HG03571 (cell line): Measurements from ENCODE around the gene PKP4.

Experiments used
- ATAC-seq: cut with Tn5 transposase; IDR thresholded peaks from one replicate; pipeline ENCODE4 v1.9.1; 2021; ENCODE audit not compliant: unreplicated experiment

Gene PKP4

GRCh38 chr2:158582670-158583069 is 125.9 kb downstream of the PKP4 start:
- ATAC-seq = no peak

DNA sequence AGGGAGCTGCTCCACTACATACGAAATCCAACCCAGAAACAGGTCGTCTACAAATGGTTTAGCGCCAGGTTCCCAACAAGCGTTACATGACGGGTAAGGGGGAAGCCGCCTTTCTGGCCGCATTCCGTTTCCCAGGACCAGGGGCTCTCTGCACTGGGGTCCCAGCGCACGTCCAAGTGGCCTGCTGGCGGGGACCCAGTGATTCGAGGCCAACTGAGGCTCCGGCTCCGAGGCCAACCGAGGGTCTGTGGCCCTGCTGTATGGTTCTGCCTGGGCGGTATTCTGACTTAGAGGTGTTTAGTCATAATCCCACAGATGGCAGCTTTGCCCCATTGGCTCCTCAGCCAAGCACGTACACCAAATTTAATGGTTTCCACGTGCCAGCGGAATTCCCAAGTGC is 127.2 kb downstream of the PKP4 start:
- ATAC-seq = no peak

DNA sequence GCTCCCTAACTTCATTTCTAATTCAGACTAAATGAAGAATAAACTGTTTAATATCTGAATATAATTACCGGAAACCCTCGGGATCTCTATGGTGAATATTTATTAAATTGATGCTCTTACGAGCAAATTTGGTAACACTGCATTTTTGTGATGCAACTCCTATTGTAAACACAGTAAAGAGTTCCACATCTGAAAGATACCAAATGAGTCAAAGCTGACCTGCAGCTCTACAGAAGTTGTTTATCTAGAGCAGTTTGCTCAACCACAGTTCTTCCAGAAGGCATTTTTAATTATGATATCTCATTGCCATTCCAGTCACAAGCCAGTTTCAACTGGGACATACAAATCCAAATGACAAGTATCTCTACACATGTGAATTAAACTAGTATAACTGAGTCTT is 129.7 kb downstream of the PKP4 start:
- ATAC-seq = no peak

GRCh38 chr2:158589303-158589702 is 132.6 kb downstream of the PKP4 start:
- ATAC-seq = no peak

- no peak for ATAC-seq
Observed at GRCh38 chr2:158598862-158599517, 142.2 kb downstream of the PKP4 start.

GRCh38 chr2:158599609-158600008 is 142.9 kb downstream of the PKP4 start:
- ATAC-seq = no peak

DNA sequence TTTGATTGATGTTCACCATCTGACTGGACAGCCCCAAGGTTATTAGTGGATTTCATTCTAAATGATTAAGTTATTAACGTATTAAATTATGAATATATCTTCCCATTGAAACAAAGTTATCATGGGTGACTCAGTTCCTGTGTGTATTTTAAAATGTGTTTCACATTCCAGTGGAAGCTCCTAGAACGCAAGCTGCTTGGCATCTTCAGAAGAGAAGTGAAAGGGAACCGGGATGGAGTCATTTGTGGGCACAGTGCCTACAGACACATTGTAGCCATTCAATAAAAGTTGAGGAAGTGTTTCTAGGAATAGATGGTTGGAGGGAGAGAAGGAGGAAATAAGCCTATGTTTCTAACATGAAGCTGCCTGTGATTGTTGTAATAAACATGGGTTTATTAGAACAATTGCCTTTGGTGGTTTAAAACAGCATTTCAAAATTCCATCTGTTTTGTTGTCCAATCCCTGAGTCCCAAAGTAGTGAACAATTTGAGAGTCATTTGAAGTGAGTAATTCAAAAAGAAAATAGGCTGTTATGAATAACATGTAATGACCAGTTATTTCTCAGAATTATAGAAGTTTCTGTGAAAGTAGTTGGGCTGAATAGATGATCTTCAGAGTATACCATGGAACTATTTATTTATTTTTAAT is 143.5 kb downstream of the PKP4 start:
- no peak for ATAC-seq

DNA sequence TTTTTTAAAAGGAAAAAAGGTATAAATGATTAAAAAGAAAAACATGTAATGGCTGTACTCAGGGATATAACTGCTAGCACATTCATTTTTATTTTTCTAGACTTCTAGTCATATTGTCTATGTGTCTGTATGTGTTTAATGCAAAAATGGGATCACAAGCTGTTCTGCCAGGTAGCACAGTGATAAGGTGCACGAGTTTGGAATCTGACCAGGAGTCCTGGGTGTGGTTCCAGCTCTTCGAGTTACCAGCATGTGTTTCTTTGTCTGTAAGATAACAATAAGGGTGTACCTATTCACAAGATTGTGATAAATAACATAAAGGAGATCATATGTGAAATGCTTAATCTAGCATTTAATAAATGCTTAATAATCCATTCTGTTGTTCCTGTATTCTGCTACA is 145.3 kb downstream of the PKP4 start:
- ATAC-seq = no peak

DNA sequence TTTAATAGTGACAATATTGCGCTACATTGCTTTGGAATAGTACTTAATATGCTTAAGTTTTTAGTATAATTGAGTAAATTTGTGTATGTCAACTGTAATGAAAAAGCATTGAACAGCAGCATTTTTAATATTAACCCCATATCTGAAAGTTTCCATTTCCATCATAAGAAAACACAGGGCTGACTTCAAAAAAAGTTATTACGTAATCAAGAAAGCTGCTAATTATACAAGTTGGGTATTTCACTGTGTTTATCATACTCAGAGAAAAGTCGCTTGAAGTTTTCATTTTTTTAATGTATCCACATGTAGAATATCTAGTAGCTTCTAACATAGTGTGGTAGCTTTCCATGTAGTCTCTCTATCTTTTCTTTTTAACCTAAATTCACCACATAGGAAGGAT is 146.5 kb downstream of the PKP4 start:
- no peak for ATAC-seq

- ATAC-seq = no peak
Observed at GRCh38 chr2:158603986-158604385, 147.2 kb downstream of the PKP4 start.

DNA sequence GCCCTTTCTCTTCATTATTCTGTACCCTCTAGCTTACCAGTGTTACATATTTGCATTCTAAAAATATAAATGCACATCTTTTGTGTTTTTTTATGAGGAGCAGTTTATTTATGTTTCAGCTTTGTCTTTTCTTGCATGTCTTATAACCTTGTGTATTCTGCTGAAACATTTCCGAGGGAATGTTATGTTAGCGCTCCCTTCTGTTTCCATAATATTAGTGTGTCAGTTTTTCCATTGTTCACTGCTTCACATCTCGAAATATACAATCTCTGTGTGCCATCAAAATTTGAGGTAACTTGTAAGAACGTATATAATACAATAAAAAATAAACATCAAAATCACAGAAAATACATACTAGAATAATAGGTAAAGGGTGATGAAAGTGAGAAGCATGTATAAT is 153.3 kb downstream of the PKP4 start:
- ATAC-seq = no peak

DNA sequence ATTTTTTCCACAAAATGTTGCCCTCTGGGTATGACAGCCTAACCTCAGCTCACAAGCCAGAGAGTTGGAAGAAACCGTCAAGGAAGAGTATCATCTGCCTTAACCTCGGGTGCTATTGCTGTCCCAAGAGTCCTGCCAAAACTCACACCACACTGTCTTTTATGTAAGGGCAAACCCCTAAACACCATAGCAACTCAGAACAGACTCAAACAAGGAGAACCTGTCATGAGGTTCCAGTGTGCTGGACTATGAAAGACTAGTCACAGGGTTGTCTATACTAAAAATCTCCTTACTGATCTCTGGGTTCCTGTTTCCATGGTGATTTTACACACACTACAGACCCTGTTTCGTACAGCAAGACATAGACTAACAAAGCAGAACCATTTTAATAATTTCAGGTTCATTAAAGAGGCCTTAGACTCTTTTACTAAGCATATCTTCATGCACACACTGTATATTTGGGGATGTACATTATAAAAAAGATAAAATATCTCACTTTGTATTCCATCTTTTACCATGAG is 159.8 kb downstream of the PKP4 start:
- no peak for ATAC-seq

- no peak for ATAC-seq
Observed at GRCh38 chr2:158618891-158619490, 162.2 kb downstream of the PKP4 start.

- no peak for ATAC-seq
Observed at GRCh38 chr2:158619496-158619895, 162.7 kb downstream of the PKP4 start.

GRCh38 chr2:158620656-158621055 is 163.9 kb downstream of the PKP4 start:
- no peak for ATAC-seq

DNA sequence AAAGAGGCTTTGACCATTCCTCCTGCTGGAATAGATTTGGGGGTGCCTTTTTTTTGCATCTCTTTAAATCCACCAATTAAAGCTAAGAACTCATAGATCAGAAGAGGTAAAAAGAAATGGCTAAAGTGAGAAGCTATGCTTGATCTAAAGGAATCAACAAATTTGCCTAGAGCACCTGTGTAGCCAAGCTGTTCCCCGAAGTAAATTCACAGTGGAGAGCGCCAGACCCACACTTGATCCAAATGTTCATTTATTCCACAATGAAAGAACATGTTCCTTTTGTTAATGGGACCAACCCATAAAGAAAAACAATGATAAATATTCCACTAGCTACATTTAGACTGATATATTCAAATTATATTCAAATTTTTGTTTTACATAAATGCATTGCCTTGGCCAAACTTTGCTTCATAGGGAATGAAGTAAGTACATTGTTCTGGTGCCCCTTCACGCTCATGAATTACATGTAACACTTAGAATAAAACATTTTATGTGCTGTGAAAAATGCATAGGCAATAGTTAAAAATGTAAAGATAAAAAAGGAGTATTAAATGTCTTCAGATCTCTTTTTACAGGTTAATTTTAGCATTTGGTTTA is 167.4 kb downstream of the PKP4 start:
- ATAC-seq = no peak

- ATAC-seq = no peak
Observed at GRCh38 chr2:158624961-158625360, 168.2 kb downstream of the PKP4 start.

DNA sequence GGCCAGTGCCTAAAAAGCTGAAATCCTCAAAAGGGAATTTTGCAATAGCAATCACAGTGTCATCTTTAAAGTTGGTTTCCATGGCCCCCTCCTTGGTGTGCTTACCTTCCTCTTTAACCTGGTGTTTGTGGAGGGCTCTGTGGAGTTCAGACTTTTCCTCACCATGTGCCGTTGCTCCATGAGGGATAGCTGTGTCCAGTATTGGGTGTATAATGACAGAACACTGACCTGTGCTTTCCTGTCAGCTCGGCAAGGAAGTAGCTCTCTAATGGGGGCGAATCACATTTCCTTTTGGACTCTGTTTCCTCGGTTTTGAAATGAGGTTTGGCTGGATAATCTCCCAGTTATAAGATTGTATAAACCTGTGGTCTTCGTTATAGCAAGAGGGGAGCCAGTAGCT is 172.4 kb downstream of the PKP4 start:
- ATAC-seq = no peak

DNA sequence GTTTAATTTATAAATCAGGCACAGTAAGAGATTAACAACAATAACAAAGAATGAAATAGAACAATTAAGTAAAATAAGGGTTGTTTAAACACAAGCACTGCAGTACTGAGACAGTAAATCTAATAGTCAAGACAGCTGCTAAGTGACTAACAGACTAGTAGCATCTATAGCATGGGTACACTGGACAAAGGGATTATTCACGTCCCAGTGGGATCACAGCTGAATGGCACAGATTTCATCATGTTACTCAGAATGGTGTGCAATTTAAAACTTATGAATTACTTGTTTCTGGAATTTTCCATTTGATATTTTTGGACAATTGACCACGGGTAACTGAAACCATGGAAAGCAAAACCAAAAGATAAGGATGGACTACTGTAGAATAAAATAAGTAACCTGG is 176.5 kb downstream of the PKP4 start:
- ATAC-seq = no peak

DNA sequence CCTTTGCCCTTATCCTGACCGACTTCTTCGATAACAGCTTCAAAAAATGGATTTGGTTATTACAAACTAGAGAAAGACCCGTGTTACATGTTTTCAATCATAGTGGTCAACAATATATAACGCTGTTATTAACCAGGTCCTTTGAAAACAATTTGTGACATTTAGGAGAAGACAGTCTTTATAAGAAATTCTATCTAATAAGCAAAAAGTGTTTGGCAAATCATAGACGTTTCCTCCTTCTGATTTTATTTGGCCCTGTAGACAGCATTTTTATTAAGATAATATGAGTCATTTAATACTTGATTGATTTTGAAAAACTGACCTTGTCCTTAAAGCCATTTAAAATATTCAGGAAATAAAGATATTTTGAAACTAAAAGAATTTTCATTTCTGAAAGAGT is 177.9 kb downstream of the PKP4 start:
- ATAC-seq = no peak

- no peak for ATAC-seq
Observed at GRCh38 chr2:158635961-158636601, 179.3 kb downstream of the PKP4 start.
